ENCODE measurements around the gene ZNF341. TPM values are rescaled to one million over a fixed set of nuclear protein-coding genes. Genes with fewer than 3 reads are reported as not detected.

Gene ZNF341
- total RNA-seq, 1 donor from 2014 or later: 7.1 TPM

GRCh38 chr20:33728463-33728862 is 3.3 kb upstream of the ZNF341 start:
- no peak overlapping the region for H3K27ac Mint-ChIP-seq
- no peak overlapping the region for H3K4me3 Mint-ChIP-seq
- DNase-seq: no peak
- no peaks in the 10 kb centered on the region for H3K9me3 Mint-ChIP-seq
- H3K4me1 Mint-ChIP-seq: peaks cover 15% of the 10 kb centered on the region
- intact Hi-C loops (cut with micrococcal nuclease): no loop called here
- H3K27me3 Mint-ChIP-seq: no peaks in the 10 kb centered on the region
- no peaks in the 10 kb centered on the region for H3K36me3 Mint-ChIP-seq (ENCODE audit: low read depth)

GRCh38 chr20:33729101-33729500 is 2.7 kb upstream of the ZNF341 start:
- Mint-ChIP-seq H3K27me3 (no peaks in the 10 kb centered on the region), H3K4me1 (peaks cover 22% of the 10 kb centered on the region), H3K36me3 (ENCODE audit: low read depth) (no peaks in the 10 kb centered on the region), H3K9me3 (no peaks in the 10 kb centered on the region), H3K27ac (no peak overlapping the region), H3K4me3 (no peak overlapping the region)
- intact Hi-C loops (cut with micrococcal nuclease): no loop called here
- DNase-seq: no peak

GRCh38 chr20:33730946-33731692 is 677 bp upstream of the ZNF341 start:
- H3K4me1 Mint-ChIP-seq: peaks cover 27% of the 10 kb centered on the region
- no peaks in the 10 kb centered on the region for H3K27me3 Mint-ChIP-seq
- DNase-seq: peak; percentile 62
- intact Hi-C loops (cut with micrococcal nuclease): loop anchor here (1.0 to 2.0 kb wide), 2 partner anchors 68 to 274 kb away; partner anchors contain the start of gene C20orf144
- peak overlapping the region; percentile 87 for H3K4me3 Mint-ChIP-seq
- H3K9me3 Mint-ChIP-seq: peaks cover 3% of the 10 kb centered on the region
- peaks cover 5% of the 10 kb centered on the region for H3K36me3 Mint-ChIP-seq (ENCODE audit: low read depth)
- H3K27ac Mint-ChIP-seq: peak overlapping the region; percentile 96

- Mint-ChIP-seq H3K36me3 (ENCODE audit: low read depth) (peaks cover 11% of the 10 kb centered on the region), H3K4me3 (peak overlapping the region; percentile 88), H3K27me3 (no peaks in the 10 kb centered on the region), H3K27ac (peak overlapping the region; percentile 85), H3K9me3 (peaks cover 9% of the 10 kb centered on the region), H3K4me1 (peaks cover 27% of the 10 kb centered on the region)
- DNase-seq: no peak
- intact Hi-C loops (cut with micrococcal nuclease): loop anchor here (1.0 to 2.0 kb wide), 5 partner anchors 12 to 260 kb away; partner anchors contain the start of genes CHMP4B, PXMP4 and RALY
Measured at GRCh38 chr20:33732166-33732970, 572 bp downstream of the ZNF341 start.

GRCh38 chr20:33733654-33734576 is 2.1 kb downstream of the ZNF341 start:
- intact Hi-C loops (cut with micrococcal nuclease): loop anchor here (2.0 kb wide), 3 partner anchors 39 to 259 kb away; partner anchors contain the start of genes CHMP4B and RALY
- Mint-ChIP-seq H3K36me3 (ENCODE audit: low read depth) (peaks cover 16% of the 10 kb centered on the region), H3K27me3 (no peaks in the 10 kb centered on the region), H3K4me3 (peak overlapping the region; percentile 88), H3K27ac (peak overlapping the region; percentile 0), H3K4me1 (peaks cover 27% of the 10 kb centered on the region), H3K9me3 (peaks cover 9% of the 10 kb centered on the region)
- DNase-seq: no peak

- intact Hi-C loops (cut with micrococcal nuclease): no loop called here
- peaks cover 9% of the 10 kb centered on the region for H3K9me3 Mint-ChIP-seq
- H3K27ac Mint-ChIP-seq: no peak overlapping the region
- peaks cover 16% of the 10 kb centered on the region for H3K36me3 Mint-ChIP-seq (ENCODE audit: low read depth)
- H3K4me3 Mint-ChIP-seq: no peak overlapping the region
- DNase-seq: no peak
- H3K4me1 Mint-ChIP-seq: peaks cover 19% of the 10 kb centered on the region
- no peaks in the 10 kb centered on the region for H3K27me3 Mint-ChIP-seq
Measured at GRCh38 chr20:33736962-33737361, 5.2 kb downstream of the ZNF341 start.

GRCh38 chr20:33739493-33739892 is 7.7 kb downstream of the ZNF341 start:
- intact Hi-C loops (cut with micrococcal nuclease): no loop called here
- H3K4me1 Mint-ChIP-seq: peaks cover 3% of the 10 kb centered on the region
- DNase-seq: no peak
- H3K9me3 Mint-ChIP-seq: peaks cover 9% of the 10 kb centered on the region
- no peaks in the 10 kb centered on the region for H3K27me3 Mint-ChIP-seq
- no peak overlapping the region for H3K4me3 Mint-ChIP-seq
- H3K27ac Mint-ChIP-seq: no peak overlapping the region
- H3K36me3 Mint-ChIP-seq (ENCODE audit: low read depth): peaks cover 16% of the 10 kb centered on the region

- Mint-ChIP-seq H3K4me3 (no peak overlapping the region), H3K27ac (no peak overlapping the region), H3K36me3 (ENCODE audit: low read depth) (peaks cover 16% of the 10 kb centered on the region), H3K27me3 (no peaks in the 10 kb centered on the region), H3K4me1 (peaks cover 3% of the 10 kb centered on the region), H3K9me3 (peaks cover 9% of the 10 kb centered on the region)
- no peak for DNase-seq
- intact Hi-C loops (cut with micrococcal nuclease): no loop called here
Measured at GRCh38 chr20:33740189-33740588, 8.4 kb downstream of the ZNF341 start.

GRCh38 chr20:33744181-33744580 is 12.4 kb downstream of the ZNF341 start:
- intact Hi-C loops (cut with micrococcal nuclease): no loop called here
- Mint-ChIP-seq H3K4me3 (no peak overlapping the region), H3K9me3 (no peaks in the 10 kb centered on the region), H3K27me3 (no peaks in the 10 kb centered on the region), H3K4me1 (peaks cover 2% of the 10 kb centered on the region), H3K27ac (no peak overlapping the region), H3K36me3 (ENCODE audit: low read depth) (peaks cover 7% of the 10 kb centered on the region)
- no peak for DNase-seq

GRCh38 chr20:33744773-33745385 is 13.1 kb downstream of the ZNF341 start:
- H3K4me3 Mint-ChIP-seq: no peak overlapping the region
- no peak for DNase-seq
- peaks cover 2% of the 10 kb centered on the region for H3K4me1 Mint-ChIP-seq
- intact Hi-C loops (cut with micrococcal nuclease): no loop called here
- H3K27me3 Mint-ChIP-seq: no peaks in the 10 kb centered on the region
- no peak overlapping the region for H3K27ac Mint-ChIP-seq
- H3K36me3 Mint-ChIP-seq (ENCODE audit: low read depth): peaks cover 7% of the 10 kb centered on the region
- H3K9me3 Mint-ChIP-seq: no peaks in the 10 kb centered on the region

GRCh38 chr20:33746325-33746998 is 14.7 kb downstream of the ZNF341 start:
- Mint-ChIP-seq H3K4me1 (peaks cover 2% of the 10 kb centered on the region), H3K4me3 (no peak overlapping the region), H3K36me3 (ENCODE audit: low read depth) (peaks cover 7% of the 10 kb centered on the region), H3K9me3 (no peaks in the 10 kb centered on the region), H3K27ac (no peak overlapping the region), H3K27me3 (no peaks in the 10 kb centered on the region)
- intact Hi-C loops (cut with micrococcal nuclease): no loop called here
- no peak for DNase-seq

- no peaks in the 10 kb centered on the region for H3K9me3 Mint-ChIP-seq
- no peak overlapping the region for H3K4me3 Mint-ChIP-seq
- peaks cover 22% of the 10 kb centered on the region for H3K36me3 Mint-ChIP-seq (ENCODE audit: low read depth)
- H3K27me3 Mint-ChIP-seq: no peaks in the 10 kb centered on the region
- no peak overlapping the region for H3K27ac Mint-ChIP-seq
- intact Hi-C loops (cut with micrococcal nuclease): no loop called here
- DNase-seq: no peak
- H3K4me1 Mint-ChIP-seq: peaks cover 3% of the 10 kb centered on the region
Measured at GRCh38 chr20:33751775-33752174, 20.0 kb downstream of the ZNF341 start.

GRCh38 chr20:33753143-33753542 is 21.3 kb downstream of the ZNF341 start:
- DNase-seq: no peak
- Mint-ChIP-seq H3K36me3 (ENCODE audit: low read depth) (peaks cover 31% of the 10 kb centered on the region), H3K9me3 (peaks cover 5% of the 10 kb centered on the region), H3K4me1 (peaks cover 3% of the 10 kb centered on the region), H3K27me3 (no peaks in the 10 kb centered on the region), H3K4me3 (no peak overlapping the region), H3K27ac (no peak overlapping the region)
- intact Hi-C loops (cut with micrococcal nuclease): no loop called here

Data from activated CD4-positive, alpha-beta T cell treated with anti-CD3 and anti-CD28 coated beads, Interleukin-2, amount 10 ng/mL, durations not matched to agents 24 days and 14 days (primary cell).